ENCODE measurements around the gene TAF6L.
A peak's percentile ranks its signal among the peaks of the same experiment; 100 is the strongest.

Gene TAF6L

DNA sequence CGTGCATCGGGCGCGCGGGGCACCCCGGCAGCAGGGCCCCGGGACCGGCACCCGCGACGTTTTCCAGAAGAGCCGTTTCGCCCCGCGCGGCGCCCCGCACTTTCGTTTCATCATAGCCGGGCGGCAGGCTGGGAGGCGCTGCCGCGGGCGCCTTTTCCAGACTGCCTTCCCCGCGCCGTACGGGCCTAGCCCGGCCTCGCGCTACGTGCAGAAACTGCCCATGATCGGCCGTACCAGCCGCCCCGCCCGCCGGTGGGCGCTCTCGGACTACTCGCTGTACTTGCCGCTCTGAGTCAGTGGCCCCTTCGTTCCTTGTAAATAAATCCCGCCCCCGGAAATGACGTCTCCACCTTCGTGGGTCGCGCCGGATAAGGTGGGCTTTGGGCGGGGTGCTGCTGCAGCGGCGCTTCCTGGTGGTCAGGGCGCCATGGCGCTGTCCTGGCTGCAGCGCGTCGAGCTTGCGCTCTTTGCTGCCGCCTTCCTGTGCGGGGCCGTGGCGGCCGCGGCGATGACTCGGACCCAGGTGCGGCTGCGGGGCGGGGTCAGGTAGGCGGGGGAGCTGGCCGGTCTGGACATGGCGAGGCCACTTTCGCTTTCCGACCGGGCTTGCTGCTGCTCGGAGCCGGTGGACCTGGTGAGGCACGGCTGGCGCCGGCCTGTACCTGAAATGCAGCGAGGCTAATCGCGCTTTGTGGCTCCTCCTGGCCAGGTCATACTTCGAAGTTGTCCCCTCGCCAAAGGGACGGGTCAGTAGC is 16.0 kb downstream of the TAF6L start, which contains the start of gene TMEM179B:
Gene TMEM179B, plus strand, starts transcription at position 398 of the 755 bp plus-strand sequence. Its CDS starts 30 bp downstream, at position 428.
- Histone ChIP-seq H3K4me3 (ENCODE audit: low read depth, low read length) (peak within 1 kb of the TSS; percentile 90), H3K36me3 (replicated peaks) (peaks cover 20% of the 10 kb centered on the region), H3K27me3 (replicated peaks) (no peaks in the 10 kb centered on the region), H3K27ac (peak within 1 kb of the TSS; percentile 65)
- TF ChIP-seq, protein P1, sequence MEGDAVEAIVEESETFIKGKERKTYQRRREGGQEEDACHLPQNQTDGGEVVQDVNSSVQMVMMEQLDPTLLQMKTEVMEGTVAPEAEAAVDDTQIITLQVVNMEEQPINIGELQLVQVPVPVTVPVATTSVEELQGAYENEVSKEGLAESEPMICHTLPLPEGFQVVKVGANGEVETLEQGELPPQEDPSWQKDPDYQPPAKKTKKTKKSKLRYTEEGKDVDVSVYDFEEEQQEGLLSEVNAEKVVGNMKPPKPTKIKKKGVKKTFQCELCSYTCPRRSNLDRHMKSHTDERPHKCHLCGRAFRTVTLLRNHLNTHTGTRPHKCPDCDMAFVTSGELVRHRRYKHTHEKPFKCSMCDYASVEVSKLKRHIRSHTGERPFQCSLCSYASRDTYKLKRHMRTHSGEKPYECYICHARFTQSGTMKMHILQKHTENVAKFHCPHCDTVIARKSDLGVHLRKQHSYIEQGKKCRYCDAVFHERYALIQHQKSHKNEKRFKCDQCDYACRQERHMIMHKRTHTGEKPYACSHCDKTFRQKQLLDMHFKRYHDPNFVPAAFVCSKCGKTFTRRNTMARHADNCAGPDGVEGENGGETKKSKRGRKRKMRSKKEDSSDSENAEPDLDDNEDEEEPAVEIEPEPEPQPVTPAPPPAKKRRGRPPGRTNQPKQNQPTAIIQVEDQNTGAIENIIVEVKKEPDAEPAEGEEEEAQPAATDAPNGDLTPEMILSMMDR (IDR thresholded peaks at IDR 0.05; ENCODE audit: low read depth, low read length, missing control alignments) = peak; percentile 80
- in situ Hi-C loops (cut with HindIII; ENCODE audit: low pct_ligation_motif_present, low sequenced_read_pairs) = no loop called here
- peak; percentile 98 for DNase-seq

DNA sequence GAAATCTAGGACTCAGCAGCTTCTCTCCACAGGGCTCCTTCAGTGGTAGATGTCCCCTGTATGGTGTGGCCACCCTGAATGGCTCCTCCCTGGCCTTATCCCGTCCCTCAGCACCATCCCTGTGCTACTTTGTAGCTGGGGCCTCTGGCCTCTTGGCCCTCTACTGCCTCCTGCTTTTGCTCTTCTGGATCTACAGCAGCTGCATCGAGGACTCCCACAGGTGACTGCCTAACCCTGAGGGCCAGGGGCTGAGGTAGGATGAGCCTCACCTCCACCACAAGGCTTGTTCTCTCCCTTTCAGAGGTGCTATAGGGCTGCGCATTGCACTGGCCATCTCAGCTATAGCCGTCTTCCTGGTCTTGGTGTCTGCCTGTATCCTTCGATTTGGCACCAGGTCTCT is 17.8 kb downstream of the TAF6L start:
- Histone ChIP-seq H3K36me3 (replicated peaks) (peaks cover 36% of the 10 kb centered on the region), H3K4me3 (ENCODE audit: low read depth, low read length) (no peak overlapping the region), H3K27ac (no peak overlapping the region), H3K27me3 (replicated peaks) (no peaks in the 10 kb centered on the region)
- no peak for DNase-seq
- in situ Hi-C loops (cut with HindIII; ENCODE audit: low pct_ligation_motif_present, low sequenced_read_pairs) = no loop called here
- TF ChIP-seq, protein P1 (IDR thresholded peaks at IDR 0.05; ENCODE audit: low read depth, low read length, missing control alignments) = no peak

DNA sequence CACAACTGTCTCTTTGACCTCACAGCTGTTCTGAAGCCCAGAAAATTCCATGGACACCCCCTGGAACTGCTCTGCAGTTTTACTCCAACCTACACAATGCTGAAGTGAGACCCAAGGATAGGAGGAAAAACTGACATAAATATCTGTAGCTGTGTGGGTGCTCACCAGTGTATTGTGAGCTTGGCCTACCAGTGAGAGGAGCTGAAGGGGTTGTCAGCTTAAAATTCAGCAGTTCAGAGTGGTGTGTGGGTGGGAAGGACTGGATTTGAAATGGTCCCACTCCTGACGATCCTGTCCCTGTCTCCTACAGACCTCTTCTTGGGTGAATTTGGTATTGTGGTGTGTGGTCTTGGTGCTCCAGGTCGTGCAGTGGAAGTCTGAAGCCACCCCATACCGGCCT is 18.4 kb downstream of the TAF6L start:
- no peak overlapping the region for H3K4me3 ChIP-seq (ENCODE audit: low read depth, low read length)
- no peak for DNase-seq
- no peak overlapping the region for H3K27ac ChIP-seq
- TF ChIP-seq, protein P1 (IDR thresholded peaks at IDR 0.05; ENCODE audit: low read depth, low read length, missing control alignments) = no peak
- H3K36me3 ChIP-seq (replicated peaks) = peaks cover 42% of the 10 kb centered on the region
- in situ Hi-C loops (cut with HindIII; ENCODE audit: low pct_ligation_motif_present, low sequenced_read_pairs) = no loop called here
- no peaks in the 10 kb centered on the region for H3K27me3 ChIP-seq (replicated peaks)

DNA sequence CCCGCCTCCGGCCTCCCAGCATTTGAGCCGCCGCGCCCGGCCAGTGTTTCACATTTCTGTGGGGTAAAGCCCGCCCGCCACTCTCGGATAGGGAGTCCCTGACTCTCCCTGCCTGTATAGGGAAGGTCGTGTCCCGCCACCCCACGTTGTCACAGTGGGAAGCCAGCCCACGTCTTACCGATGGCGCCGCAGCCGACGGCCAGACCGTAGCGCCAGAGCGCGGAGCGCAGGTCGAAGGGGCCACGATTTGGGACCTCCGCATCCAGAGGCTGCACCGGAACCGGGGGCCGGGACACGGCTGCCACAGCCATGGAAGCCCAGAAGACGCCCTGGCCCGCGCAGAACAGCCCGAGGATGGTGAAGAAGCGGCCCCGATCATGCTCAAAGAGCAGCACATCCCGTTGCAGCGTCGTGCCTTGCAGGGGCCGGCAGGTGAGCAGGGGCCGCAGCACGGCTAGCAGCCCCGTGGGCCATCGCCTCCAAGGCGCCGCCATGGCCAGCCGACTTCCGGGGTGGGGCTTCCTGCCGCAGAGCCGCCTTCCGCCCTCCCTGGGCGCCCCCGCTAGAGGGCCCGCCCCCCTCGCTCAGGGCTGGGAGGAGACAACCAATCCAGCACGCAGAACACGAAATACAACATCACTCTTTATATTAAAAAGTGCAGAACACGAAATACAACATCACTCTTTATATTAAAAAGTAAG is 20.5 kb downstream of the TAF6L start, which contains the start of gene TMEM223:
Gene TMEM223, minus strand, starts transcription at position 506 of the 701 bp plus-strand sequence. Its CDS starts 12 bp downstream, at position 494.
- Histone ChIP-seq H3K36me3 (replicated peaks) (peaks cover 62% of the 10 kb centered on the region), H3K27me3 (replicated peaks) (no peaks in the 10 kb centered on the region), H3K27ac (peak within 1 kb of the TSS; percentile 71), H3K4me3 (ENCODE audit: low read depth, low read length) (peak within 1 kb of the TSS; percentile 94)
- TF ChIP-seq, protein P1 (IDR thresholded peaks at IDR 0.05; ENCODE audit: low read depth, low read length, missing control alignments) = peak; percentile 12
- in situ Hi-C loops (cut with HindIII; ENCODE audit: low pct_ligation_motif_present, low sequenced_read_pairs) = no loop called here
- DNase-seq = peak; percentile 68

DNA sequence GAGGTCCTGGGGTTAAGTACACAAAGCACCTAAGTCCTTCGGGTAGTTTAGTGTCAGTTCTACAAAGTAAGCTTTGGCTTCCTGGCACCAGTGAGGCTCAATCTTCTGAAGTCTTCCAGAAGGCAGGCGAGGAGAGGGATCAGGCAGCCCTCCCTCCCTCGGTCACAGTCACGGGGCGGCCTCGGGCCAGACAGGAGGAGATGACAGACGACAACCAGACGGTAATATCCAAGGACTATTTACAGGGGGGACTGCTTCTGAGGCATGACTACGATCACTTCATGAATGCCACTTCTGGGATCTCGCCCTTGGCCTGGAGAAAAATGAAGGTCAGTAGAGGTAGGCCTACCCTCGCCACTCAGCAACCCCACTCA is 21.0 kb downstream of the TAF6L start:
- TF ChIP-seq, protein P1 (IDR thresholded peaks at IDR 0.05; ENCODE audit: low read depth, low read length, missing control alignments) = no peak
- in situ Hi-C loops (cut with HindIII; ENCODE audit: low pct_ligation_motif_present, low sequenced_read_pairs) = no loop called here
- no peak for DNase-seq
- no peaks in the 10 kb centered on the region for H3K27me3 ChIP-seq (replicated peaks)
- peaks cover 67% of the 10 kb centered on the region for H3K36me3 ChIP-seq (replicated peaks)
- H3K4me3 ChIP-seq (ENCODE audit: low read depth, low read length) = no peak overlapping the region
- H3K27ac ChIP-seq = peak overlapping the region; percentile 7
